ENCODE measurements around the gene KDM1B.
"Not testable (repeated sequence)": the region's sequence is repeated elsewhere in the genome, so short reads cannot be mapped to it uniquely, and the experiment has no call there.

KDM1B gene

DNA sequence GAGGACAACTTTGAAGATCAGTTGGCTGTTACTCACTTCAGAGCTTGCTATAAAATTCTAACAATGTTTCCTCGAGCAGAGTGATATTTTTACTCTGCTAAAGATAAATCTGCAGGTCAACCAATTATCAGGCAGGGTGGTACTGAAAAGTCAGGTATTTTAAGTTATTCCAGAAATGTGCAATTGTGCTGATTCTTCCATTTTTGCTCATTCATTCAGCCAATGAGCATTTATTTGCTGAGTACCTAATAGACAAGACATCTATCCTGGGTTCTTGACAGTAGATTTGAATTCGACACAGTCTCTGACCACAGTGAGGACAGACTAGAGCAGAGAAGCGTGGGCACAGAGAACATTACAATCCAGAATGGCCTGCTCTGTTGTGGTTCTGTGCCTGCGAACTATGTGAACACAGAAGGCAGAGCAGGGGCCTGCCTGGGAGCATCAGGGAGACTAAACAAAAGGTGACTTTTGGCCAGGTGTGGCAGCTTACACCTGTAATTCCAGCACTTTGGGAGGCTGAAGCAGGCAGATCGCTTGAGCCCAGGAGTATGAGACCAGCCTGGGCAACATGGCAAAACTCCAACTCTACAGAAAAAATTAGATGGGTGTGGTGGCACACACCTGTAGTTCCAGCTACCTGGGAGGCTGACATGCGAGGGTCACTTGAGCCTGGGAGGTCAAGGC, 15.1 kb upstream of the KDM1B start:
- no peak overlapping the region for H3K4me3 ChIP-seq
- in situ Hi-C loops (cut with MboI; ENCODE audit: low sequenced_read_pairs), result no loop called here
- no peak for DNase-seq (ENCODE audit: low spot score in 2 of 2)

DNA sequence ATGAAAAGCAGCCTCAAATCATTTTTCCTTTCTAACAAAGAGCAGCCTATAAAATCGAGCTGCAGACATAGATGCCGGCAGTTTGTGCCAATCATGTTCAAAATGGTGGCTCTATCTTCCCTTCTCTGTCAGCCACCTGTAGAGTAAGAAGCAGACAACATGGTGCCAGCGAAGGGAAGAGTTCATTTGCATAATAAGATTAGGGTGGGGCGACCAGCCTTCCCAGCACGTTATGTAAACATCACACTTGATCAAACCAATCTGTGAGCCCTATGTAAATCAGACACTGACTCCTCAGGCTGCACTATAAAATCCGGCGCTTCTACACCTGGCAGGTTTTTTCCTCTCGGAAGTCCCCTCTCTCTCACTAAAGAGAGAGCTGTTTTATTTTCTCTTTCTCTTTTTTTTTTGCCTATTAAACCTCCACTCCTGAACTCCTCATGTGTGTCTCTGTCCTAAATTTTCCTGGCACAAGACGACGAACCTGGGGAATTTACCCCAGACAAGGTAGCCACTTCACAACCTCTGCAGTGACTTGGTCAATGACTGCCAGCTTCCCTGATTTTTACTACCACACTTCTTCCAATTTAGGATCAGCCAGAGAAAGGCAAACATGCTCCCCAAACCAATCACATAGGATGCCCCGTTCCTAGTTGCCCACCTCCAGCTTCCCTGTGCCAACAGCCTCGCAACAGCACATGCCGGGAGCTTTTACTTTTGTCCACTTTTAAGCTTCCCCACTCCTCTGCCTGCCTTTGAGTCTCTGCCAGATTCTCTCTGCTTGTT, 13.2 kb upstream of the KDM1B start:
- H3K9me3 ChIP-seq, result no peaks in the 10 kb centered on the region
- DNase-seq (ENCODE audit: low spot score in 2 of 2), result peak; percentile 51 to 59
- H3K27me3 ChIP-seq (ENCODE audit: low read depth), result no peaks in the 10 kb centered on the region
- no peak overlapping the region for H3K4me3 ChIP-seq
- in situ Hi-C loops (cut with MboI; ENCODE audit: low sequenced_read_pairs), result no loop called here
- H3K36me3 ChIP-seq (replicated peaks), result peaks cover 5% of the 10 kb centered on the region
- peaks cover 5% of the 10 kb centered on the region; the same call in 1 of the 2 replicates for H3K4me1 ChIP-seq

More for the DNA sequence above, 15.1 kb upstream of the KDM1B start:
- no peaks in the 10 kb centered on the region for H3K27me3 ChIP-seq (ENCODE audit: low read depth)
- peaks cover 5% of the 10 kb centered on the region for H3K36me3 ChIP-seq (replicated peaks)
- peaks cover 5% of the 10 kb centered on the region; the same call in 1 of the 2 replicates for H3K4me1 ChIP-seq
- no peaks in the 10 kb centered on the region for H3K9me3 ChIP-seq

- Histone ChIP-seq H3K4me3 (no peak overlapping the region), H3K9me3 (no peaks in the 10 kb centered on the region), H3K27me3 (ENCODE audit: low read depth) (no peaks in the 10 kb centered on the region), H3K36me3 (replicated peaks) (peaks cover 4% of the 10 kb centered on the region), H3K4me1 (peaks cover 5% of the 10 kb centered on the region; the same call in 1 of the 2 replicates)
- DNase-seq (ENCODE audit: low spot score in 2 of 2), result no peak
- in situ Hi-C loops (cut with MboI; ENCODE audit: low sequenced_read_pairs), result no loop called here
Observed at GRCh38 chr6:18142591-18142861, 12.7 kb upstream of the KDM1B start.

- H3K9me3 ChIP-seq, result no peaks in the 10 kb centered on the region
- DNase-seq (ENCODE audit: low spot score in 2 of 2), result no peak
- H3K4me3 ChIP-seq, result no peak overlapping the region
- H3K27me3 ChIP-seq (ENCODE audit: low read depth), result no peaks in the 10 kb centered on the region
- in situ Hi-C loops (cut with MboI; ENCODE audit: low sequenced_read_pairs), result no loop called here
- H3K4me1 ChIP-seq, result no peaks in the 10 kb centered on the region
- no peaks in the 10 kb centered on the region for H3K36me3 ChIP-seq (replicated peaks)
Observed at GRCh38 chr6:18147160-18147559, 8.1 kb upstream of the KDM1B start.

- no peaks in the 10 kb centered on the region for H3K27me3 ChIP-seq (ENCODE audit: low read depth)
- no peak overlapping the region for H3K4me3 ChIP-seq
- peaks cover under 1% of the 10 kb centered on the region; the same call in 1 of the 2 replicates for H3K4me1 ChIP-seq
- DNase-seq (ENCODE audit: low spot score in 2 of 2), result no peak
- no peaks in the 10 kb centered on the region for H3K36me3 ChIP-seq (replicated peaks)
- in situ Hi-C loops (cut with MboI; ENCODE audit: low sequenced_read_pairs), result no loop called here
- H3K9me3 ChIP-seq, result no peaks in the 10 kb centered on the region
Observed at GRCh38 chr6:18147616-18148015, 7.6 kb upstream of the KDM1B start.

GRCh38 chr6:18148304-18149025, 6.8 kb upstream of the KDM1B start:
- no peaks in the 10 kb centered on the region for H3K36me3 ChIP-seq (replicated peaks)

GRCh38 chr6:18151391-18151790, 3.8 kb upstream of the KDM1B start:
- DNase-seq (ENCODE audit: low spot score in 2 of 2); H3K4me3 ChIP-seq; in situ Hi-C loops (cut with MboI; ENCODE audit: low sequenced_read_pairs); H3K36me3 ChIP-seq (replicated peaks); H3K4me1 ChIP-seq; H3K9me3 ChIP-seq; H3K27me3 ChIP-seq (ENCODE audit: low read depth): not testable (repeated sequence)

More at GRCh38 chr6:18148304-18149025, 6.8 kb upstream of the KDM1B start:
- Histone ChIP-seq H3K4me3 (no peak overlapping the region), H3K27me3 (ENCODE audit: low read depth) (no peaks in the 10 kb centered on the region), H3K4me1 (peaks cover 3% of the 10 kb centered on the region; the same call in 1 of the 2 replicates), H3K9me3 (no peaks in the 10 kb centered on the region)
- DNase-seq (ENCODE audit: low spot score in 2 of 2), result no peak
- in situ Hi-C loops (cut with MboI; ENCODE audit: low sequenced_read_pairs), result no loop called here

DNA sequence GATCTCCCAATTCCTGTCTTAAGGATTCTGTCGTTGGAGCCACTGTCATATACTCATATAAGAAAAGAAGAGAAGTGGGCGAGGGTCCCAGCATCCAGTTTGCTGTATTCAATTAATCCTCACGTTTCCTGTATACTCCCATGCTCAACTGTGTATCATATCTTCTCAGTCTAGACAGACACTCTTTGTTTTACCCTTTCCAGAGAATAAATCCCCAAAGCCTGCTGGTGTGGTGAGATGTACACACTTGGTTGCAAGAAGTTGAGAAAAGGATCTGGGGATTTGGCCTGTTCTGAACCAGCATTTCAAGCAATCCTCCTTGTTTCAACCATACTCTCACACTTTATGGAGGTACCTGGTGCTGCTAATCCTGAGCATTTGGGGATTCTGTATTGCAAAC, 3.4 kb upstream of the KDM1B start:
- in situ Hi-C loops (cut with MboI; ENCODE audit: low sequenced_read_pairs), result no loop called here

GRCh38 chr6:18153311-18153703, 1.9 kb upstream of the KDM1B start:
- no peaks in the 10 kb centered on the region for H3K27me3 ChIP-seq (ENCODE audit: low read depth)
- no peak for DNase-seq (ENCODE audit: low spot score in 2 of 2)

More for the DNA sequence above, 3.4 kb upstream of the KDM1B start:
- H3K4me3 ChIP-seq, result no peak overlapping the region
- H3K4me1 ChIP-seq, result peaks cover 3% of the 10 kb centered on the region
- H3K36me3 ChIP-seq (replicated peaks), result no peaks in the 10 kb centered on the region
- DNase-seq (ENCODE audit: low spot score in 2 of 2), result no peak
- no peaks in the 10 kb centered on the region for H3K27me3 ChIP-seq (ENCODE audit: low read depth)
- no peaks in the 10 kb centered on the region for H3K9me3 ChIP-seq

GRCh38 chr6:18154507-18155149, 594 bp upstream of the KDM1B start, which contains the start of gene TPMT:
TSS of gene TPMT (minus strand) at chr6:18155077. CDS start at chr6:18149127, 5,950 bp downstream.
- Histone ChIP-seq H3K4me3 (peak within 1 kb of the TSS; percentile 86), H3K4me1 (peaks cover 3% of the 10 kb centered on the region), H3K27me3 (ENCODE audit: low read depth) (no peaks in the 10 kb centered on the region), H3K9me3 (no peaks in the 10 kb centered on the region), H3K36me3 (replicated peaks) (no peaks in the 10 kb centered on the region)
- peak in 1 of 2 experiments; percentile 32 for DNase-seq (ENCODE audit: low spot score in 2 of 2)
- in situ Hi-C loops (cut with MboI; ENCODE audit: low sequenced_read_pairs), result no loop called here

More at GRCh38 chr6:18153311-18153703, 1.9 kb upstream of the KDM1B start:
- Histone ChIP-seq H3K4me1 (peaks cover 3% of the 10 kb centered on the region), H3K4me3 (no peak overlapping the region), H3K36me3 (replicated peaks) (no peaks in the 10 kb centered on the region), H3K9me3 (no peaks in the 10 kb centered on the region)
- in situ Hi-C loops (cut with MboI; ENCODE audit: low sequenced_read_pairs), result no loop called here

DNA sequence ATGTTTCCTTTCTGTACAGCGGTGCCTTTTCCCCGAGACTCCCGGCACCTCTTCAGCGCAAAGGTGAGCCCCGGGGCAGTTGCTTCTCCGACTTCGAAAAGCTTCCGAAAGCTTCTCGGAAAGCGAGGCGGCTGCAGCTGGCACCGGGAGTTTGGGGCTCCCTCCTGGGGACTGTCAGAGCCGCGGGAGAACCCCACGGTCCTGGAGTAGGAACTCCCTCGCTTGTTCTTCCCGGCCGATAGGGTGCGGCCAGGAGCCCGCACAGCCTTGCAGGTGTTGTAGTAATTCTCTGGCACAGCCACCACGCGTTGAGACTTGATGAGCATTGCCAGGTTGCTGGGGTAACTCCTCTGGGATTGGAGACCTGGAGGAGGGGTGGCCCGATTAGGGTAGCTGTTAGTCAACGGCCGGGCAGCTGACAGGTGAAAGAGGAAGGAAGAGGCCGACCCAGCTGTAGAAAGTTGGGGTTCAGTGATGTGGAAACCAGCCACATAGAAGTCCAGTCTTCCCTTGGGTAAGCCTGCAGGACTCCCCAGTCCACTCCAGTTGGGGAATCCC, 721 bp downstream of the KDM1B start:
- H3K27me3 ChIP-seq (ENCODE audit: low read depth), result no peaks in the 10 kb centered on the region
- peak; percentile 59 to 71 for DNase-seq (ENCODE audit: low spot score in 2 of 2)
- in situ Hi-C loops (cut with MboI; ENCODE audit: low sequenced_read_pairs), result no loop called here
- H3K4me3 ChIP-seq, result peak overlapping the region; percentile 86
- peaks cover 3% of the 10 kb centered on the region for H3K4me1 ChIP-seq
- no peaks in the 10 kb centered on the region for H3K9me3 ChIP-seq
- no peaks in the 10 kb centered on the region for H3K36me3 ChIP-seq (replicated peaks)

- in situ Hi-C loops (cut with MboI; ENCODE audit: low sequenced_read_pairs), result no loop called here
- Histone ChIP-seq H3K36me3 (replicated peaks) (peaks cover 13% of the 10 kb centered on the region), H3K9me3 (no peaks in the 10 kb centered on the region), H3K4me1 (no peaks in the 10 kb centered on the region), H3K27me3 (ENCODE audit: low read depth) (no peaks in the 10 kb centered on the region), H3K4me3 (no peak overlapping the region)
- DNase-seq (ENCODE audit: low spot score in 2 of 2), result no peak
Observed at GRCh38 chr6:18160911-18161310, 5.7 kb downstream of the KDM1B start.

- Histone ChIP-seq H3K36me3 (replicated peaks) (peaks cover 16% of the 10 kb centered on the region), H3K4me1 (no peaks in the 10 kb centered on the region), H3K9me3 (no peaks in the 10 kb centered on the region), H3K4me3 (no peak overlapping the region), H3K27me3 (ENCODE audit: low read depth) (no peaks in the 10 kb centered on the region)
- in situ Hi-C loops (cut with MboI; ENCODE audit: low sequenced_read_pairs), result no loop called here
- DNase-seq (ENCODE audit: low spot score in 2 of 2), result no peak
Observed at GRCh38 chr6:18161431-18161830, 6.2 kb downstream of the KDM1B start.
